ENCODE measurements around the gene AGAP3.

AGAP3 gene

DNA sequence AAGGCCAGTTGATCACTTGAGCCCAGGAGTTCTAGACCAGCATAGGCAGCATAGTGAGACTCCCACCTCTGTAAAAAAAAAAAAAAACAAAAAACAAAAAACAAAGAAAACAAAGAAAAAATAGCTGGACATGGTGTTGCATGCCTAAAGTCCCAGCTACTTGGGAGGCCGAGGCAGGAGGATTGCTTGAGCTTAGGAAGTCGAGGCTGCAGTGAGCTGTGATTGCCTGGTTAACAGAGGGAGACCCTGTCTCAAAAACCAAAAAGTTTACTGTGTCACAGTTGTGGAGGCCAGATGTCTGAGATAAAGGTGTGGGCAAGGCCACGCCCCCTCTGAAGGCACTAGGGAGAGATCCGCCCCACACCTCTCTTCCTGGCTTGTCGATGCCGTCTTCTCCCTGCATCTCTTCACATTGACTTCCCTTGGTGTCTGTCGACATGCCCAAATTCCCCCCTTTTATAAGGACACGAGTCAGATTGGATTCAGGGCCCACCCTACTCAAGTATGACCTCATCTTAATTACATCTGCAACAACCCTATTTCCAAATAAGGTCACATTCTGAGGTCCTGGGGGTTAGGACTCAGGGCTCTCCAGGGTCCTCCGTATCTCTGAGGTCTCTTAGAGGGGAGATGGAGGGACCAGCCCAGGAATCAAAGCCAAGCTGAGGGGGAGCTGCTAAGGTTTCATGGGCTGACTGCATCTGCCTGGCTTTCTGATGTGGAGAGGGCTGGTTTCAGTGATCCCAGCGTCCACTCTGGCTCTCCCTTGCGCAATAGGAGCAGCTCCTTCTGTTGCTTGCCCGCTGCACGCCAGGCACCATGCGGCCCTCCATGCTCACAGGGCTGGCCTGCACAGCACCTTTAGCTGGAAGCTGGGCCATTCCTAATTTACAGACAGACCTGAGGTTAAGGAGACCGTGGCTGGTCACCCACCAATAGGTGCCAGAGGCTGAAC, 23.1 kb downstream of the AGAP3 start:
- DNase-seq (ENCODE audit: low read depth in 2 of 2) = no peak

- DNase-seq (ENCODE audit: low read depth in 2 of 2) = no peak
Measured at GRCh38 chr7:151110236-151110940, 24.1 kb downstream of the AGAP3 start.

DNA sequence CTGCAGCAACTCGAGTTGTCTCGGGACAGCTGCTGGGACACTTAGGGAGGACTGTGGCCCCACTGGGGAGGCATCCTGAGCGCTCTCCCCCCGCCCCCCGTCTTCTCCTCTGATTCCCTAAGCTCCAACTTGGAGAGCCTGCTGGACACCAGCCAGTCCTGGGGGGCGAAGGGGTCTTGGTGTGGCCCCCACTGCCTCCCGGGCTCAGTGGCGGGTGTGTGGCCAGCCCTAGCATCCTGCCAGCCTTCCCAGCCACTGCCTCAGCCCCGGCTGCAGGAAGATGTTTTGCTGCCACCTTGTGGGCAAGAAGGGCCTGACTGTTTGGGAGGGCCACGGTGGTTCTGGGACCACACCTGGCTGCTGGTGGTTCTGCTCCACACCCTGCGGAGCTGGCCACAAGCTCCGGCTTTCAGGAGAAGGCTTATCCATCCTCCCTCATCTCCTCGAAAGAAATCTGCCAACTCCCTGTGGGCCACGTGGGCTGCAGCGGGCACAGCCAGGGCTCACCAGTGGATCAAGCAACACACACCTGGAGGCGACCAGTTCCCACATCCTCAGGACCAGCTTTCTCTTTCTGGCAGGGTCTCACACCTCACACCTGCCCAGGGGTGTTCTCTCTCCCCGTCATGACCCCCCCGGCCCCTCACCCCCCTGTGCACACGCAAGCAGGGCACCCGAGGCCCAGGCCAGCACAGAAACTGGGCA, 24.8 kb downstream of the AGAP3 start:
- peak; percentile 36 for DNase-seq (ENCODE audit: low read depth in 2 of 2)

- no peak for DNase-seq (ENCODE audit: low read depth in 2 of 2)
Measured at GRCh38 chr7:151113344-151114150, 27.3 kb downstream of the AGAP3 start.

DNA sequence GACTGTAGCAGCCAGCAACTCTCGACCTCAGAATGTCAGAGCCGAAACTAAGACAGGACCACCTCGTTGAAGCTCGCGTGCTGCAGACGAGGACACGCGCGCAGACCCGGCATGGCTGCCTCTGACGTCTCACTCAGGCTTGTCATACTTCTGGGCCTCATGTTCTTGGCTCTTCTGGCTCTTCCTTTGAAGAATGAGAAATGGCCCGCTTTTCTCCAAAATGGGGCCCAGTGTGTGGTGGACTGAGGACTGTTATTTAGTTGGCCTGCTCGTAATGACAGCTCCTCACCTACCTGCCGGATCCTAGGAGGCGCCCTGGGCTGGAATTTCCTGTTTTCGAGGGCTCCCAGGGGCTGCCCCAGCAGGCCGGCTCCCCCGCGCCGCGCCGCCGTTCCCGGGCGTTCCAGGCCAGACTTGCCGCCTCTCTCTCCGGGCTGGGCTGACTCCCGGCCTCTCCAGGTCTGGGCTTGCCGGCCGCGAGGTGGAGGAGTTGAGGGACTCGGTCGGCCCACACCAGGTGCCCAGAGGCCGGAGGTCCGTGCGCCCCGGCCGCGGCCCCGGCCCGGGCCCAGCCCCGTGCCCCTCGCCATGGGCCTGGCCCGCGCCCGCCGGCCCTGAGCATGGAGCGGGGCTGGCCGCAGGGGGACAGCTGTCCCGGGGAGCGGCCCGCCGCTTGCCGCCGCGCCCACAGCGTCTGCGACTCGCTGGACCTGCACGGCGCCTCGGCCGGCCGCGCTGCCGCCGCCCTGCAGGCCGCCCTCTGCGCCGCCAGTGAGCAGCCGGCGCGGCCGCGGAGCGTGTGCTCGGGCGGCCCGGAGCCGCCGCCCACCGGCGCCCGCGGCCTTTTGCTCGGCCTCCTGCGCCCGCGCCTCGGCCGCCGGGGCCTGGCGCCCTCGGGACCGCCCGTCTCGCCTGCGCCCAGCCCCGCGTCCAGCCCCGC, 28.1 kb downstream of the AGAP3 start:
- no peak for DNase-seq (ENCODE audit: low read depth in 2 of 2)

GRCh38 chr7:151115121-151115835, 29.0 kb downstream of the AGAP3 start:
- no peak for DNase-seq (ENCODE audit: low read depth in 2 of 2)

GRCh38 chr7:151115836-151116418, 29.7 kb downstream of the AGAP3 start:
- DNase-seq (ENCODE audit: low read depth in 2 of 2) = no peak

- no peak for DNase-seq (ENCODE audit: low read depth in 2 of 2)
Measured at GRCh38 chr7:151116603-151117440, 30.5 kb downstream of the AGAP3 start.

DNA sequence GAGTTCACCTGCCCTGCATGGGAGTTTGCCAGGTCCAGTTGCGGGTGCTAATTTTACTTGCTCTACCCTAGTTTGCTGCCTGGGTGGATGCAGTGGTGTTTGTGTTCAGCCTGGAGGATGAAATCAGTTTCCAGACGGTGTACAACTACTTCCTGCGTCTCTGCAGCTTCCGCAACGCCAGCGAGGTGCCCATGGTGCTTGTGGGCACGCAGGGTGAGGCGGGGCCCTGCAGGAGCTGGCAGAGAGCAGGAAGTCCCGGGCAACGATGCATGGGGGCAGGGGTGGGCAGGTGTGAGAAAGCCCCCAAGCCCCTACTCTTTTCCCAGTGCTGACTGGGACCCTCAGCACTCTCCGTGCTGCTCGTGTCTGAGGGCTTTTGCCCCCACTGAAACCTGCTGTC, 31.3 kb downstream of the AGAP3 start:
- no peak for DNase-seq (ENCODE audit: low read depth in 2 of 2)

DNA sequence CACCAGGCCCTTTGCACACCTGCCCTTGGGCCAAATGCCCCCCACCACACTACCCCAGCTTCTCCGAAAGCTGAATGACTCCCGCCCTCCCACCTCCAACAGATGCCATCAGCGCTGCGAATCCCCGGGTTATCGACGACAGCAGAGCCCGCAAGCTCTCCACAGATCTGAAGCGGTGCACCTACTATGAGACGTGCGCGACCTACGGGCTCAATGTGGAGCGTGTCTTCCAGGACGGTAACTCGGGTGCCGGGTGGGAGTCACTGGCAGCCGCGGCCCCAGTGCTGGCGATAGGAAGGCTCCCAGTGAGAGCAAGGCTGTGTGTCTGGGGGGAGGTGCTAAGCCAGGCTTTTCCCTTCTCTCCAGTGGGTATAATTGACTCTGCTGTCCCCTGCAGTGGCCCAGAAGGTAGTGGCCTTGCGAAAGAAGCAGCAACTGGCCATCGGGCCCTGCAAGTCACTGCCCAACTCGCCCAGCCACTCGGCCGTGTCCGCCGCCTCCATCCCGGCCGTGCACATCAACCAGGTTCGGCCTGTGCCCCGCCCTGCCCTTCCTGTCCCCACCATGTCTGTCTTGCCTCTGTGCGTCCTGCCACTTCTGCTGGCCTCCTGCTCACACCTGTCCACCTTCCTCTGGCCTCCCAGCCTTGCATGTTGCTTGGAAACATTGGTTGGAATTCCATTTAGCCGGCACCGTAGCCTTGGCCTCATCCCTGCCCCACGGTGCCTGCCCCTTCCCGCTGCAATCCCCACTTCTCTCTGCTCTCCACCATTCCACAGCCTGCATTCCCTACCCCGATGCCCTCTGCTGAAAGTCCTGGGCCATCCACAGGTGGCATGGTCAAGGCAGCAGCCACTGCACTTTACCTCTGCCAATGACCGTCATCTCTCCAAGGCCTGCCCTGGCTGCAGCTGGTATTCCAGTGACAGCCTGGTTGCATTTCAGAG, 32.1 kb downstream of the AGAP3 start:
- no peak for DNase-seq (ENCODE audit: low read depth in 2 of 2)

DNA sequence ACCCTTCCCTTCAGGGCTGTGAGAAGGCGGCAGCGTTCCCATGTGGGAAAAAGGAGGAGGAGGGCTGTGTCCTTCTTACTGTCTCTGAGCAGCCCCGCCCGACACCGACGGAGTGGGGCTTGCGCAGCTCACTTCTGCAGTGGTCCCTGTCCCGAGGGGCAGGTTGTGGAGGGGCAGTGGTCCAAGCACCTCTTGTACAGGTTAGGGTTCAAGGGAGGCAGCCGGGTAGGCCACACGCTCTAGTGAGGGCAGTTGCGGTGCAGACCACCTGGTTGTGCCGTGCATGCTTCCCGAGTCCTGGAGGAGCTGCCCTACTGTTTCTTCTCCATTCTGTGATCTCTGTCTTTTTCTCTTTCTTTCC, 32.8 kb downstream of the AGAP3 start:
- no peak for DNase-seq (ENCODE audit: low read depth in 2 of 2)

DNA sequence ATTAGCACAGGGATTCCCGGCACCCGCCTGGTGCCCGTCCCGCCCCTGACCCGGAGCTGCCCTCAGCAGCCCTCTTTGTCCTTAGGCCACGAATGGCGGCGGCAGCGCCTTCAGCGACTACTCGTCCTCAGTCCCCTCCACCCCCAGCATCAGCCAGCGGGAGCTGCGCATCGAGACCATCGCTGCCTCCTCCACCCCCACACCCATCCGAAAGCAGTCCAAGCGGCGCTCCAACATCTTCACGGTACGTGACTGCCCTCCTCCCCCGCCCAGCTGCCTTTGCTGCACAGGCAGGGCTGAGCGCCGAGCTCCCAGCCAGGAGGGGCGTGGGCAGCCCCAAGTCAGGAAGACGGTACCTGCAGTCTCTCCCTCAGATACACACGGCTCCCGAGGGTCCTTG, 33.6 kb downstream of the AGAP3 start:
- no peak for DNase-seq (ENCODE audit: low read depth in 2 of 2)

DNA sequence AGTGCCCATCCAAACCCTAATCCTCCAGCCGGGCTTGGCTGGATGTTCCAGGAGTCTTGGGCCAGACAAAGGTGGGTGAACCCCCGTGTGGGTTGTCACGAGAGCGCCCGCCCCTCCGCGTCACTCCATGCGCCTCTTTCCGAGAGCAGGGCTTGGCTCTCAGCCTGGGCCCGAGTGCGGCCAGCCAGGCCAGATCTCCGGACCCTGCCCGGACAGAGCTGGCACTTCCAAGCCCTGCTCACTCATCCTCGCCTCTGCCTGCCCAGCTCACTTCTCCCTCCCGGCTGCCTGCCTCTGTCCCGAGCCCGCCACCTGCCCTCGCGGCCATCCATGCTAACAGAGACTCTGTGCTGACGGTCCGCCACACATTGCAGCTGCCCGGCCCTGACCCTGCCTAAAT, 34.6 kb downstream of the AGAP3 start:
- DNase-seq (ENCODE audit: low read depth in 2 of 2) = no peak

- no peak for DNase-seq (ENCODE audit: low read depth in 2 of 2)
Measured at GRCh38 chr7:151121380-151122170, 35.3 kb downstream of the AGAP3 start.

DNA sequence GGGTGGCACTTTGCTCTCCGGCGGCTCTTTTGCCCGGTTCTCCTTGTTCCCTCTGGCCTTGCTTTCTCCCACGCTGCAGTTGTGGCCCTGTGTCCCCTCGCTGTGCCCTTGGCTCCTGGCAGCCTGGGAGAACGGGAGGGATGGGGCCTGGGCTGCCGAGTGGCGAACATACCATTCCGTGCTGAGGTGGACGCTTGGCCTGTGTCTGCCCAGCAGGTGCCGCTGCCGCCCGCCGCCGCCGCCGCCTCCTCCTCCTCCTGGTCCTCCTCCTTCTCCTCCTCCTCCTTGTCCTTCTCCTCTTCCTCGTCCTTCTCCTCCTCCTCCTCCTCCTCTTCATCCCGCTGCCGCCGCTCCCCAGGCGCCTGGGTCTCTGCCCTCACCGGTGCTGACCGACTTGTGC, 36.0 kb downstream of the AGAP3 start:
- DNase-seq (ENCODE audit: low read depth in 2 of 2) = no peak

- no peak for DNase-seq (ENCODE audit: low read depth in 2 of 2)
Measured at GRCh38 chr7:151122796-151123157, 36.5 kb downstream of the AGAP3 start.
